H9 (cell line): ENCODE data around the gene PRKCA. TPM values are rescaled to one million over a fixed set of nuclear protein-coding genes. Genes with fewer than 3 reads are reported as not detected.

ENCODE experiments used
- DNase-seq: peaks from one replicate; pipeline ENCODE4 v3.0.0-alpha.2; 2017
- H2AFZ ChIP-seq: one replicate; pipeline ENCODE4 v1.6.1; 2013; ENCODE audit warnings: mild to moderate bottlenecking, low read length, control low read depth, moderate library complexity
- H2AK5ac ChIP-seq: 2 replicates; pipeline ENCODE4 v1.6.1; 2013; ENCODE audit warnings: low read length, control low read depth, mixed read lengths; ENCODE audit not compliant: insufficient read length
- H2BK120ac ChIP-seq: one replicate; pipeline ENCODE4 v1.6.1; 2013; ENCODE audit warnings: low read depth, mild to moderate bottlenecking, low read length, control low read depth, inconsistent platforms; ENCODE audit not compliant: poor library complexity, severe bottlenecking
- H2BK12ac ChIP-seq: 2 replicates; pipeline ENCODE4 v1.6.1; 2013; ENCODE audit warnings: low read length, control low read depth, mixed read lengths, low read depth; ENCODE audit not compliant: insufficient read length
- H2BK15ac ChIP-seq: 2 replicates; pipeline ENCODE4 v1.6.1; 2013; ENCODE audit warnings: low read depth, low read length, control low read depth
- H2BK20ac ChIP-seq: one replicate; pipeline ENCODE4 v1.6.1; 2013; ENCODE audit warnings: low read depth, mild to moderate bottlenecking, low read length, control low read depth, inconsistent platforms; ENCODE audit not compliant: poor library complexity, severe bottlenecking
- H2BK5ac ChIP-seq: 2 replicates; pipeline ENCODE4 v1.6.1; 2013; ENCODE audit warnings: low read length, control low read depth, mixed read lengths; ENCODE audit not compliant: insufficient read length
- H3K14ac ChIP-seq: 2 replicates; pipeline ENCODE4 v1.6.1; 2013; ENCODE audit warnings: low read length, control low read depth; ENCODE audit not compliant: insufficient read depth
- H3K18ac ChIP-seq: 2 replicates; pipeline ENCODE4 v1.6.1; 2013; ENCODE audit warnings: low read depth, mild to moderate bottlenecking, mixed read lengths, low read length, control low read depth; ENCODE audit not compliant: insufficient read length
- H3K23ac ChIP-seq: 2 replicates; pipeline ENCODE4 v1.6.1; 2013; ENCODE audit warnings: low read length, control low read depth, mixed read lengths, low read depth; ENCODE audit not compliant: insufficient read length
- H3K23me2 ChIP-seq: 2 replicates; pipeline ENCODE4 v1.6.1; 2013; ENCODE audit warnings: low read depth, mild to moderate bottlenecking, mixed read lengths, low read length, control low read depth; ENCODE audit not compliant: insufficient read length, poor library complexity, severe bottlenecking
- H3K27ac ChIP-seq: 2 replicates; pipeline ENCODE4 v1.5.1; 2013; ENCODE audit warnings: low read length, control low read depth, mixed read lengths, low read depth; ENCODE audit not compliant: insufficient read length
- H3K27me3 ChIP-seq: 2 replicates; pipeline ENCODE4 v1.6.1; 2013; ENCODE audit warnings: low read length, control low read depth, inconsistent platforms; ENCODE audit not compliant: insufficient read depth
- H3K4ac ChIP-seq: 2 replicates; pipeline ENCODE4 v1.6.1; 2013; ENCODE audit warnings: low read depth, mild to moderate bottlenecking, control low read depth, inconsistent platforms, low read length, moderate library complexity
- H3K4me1 ChIP-seq: 2 replicates; pipeline ENCODE4 v1.6.1; 2013; ENCODE audit warnings: low read length, control low read depth, inconsistent platforms; ENCODE audit not compliant: insufficient read depth
- H3K4me2 ChIP-seq: 2 replicates; pipeline ENCODE4 v1.6.1; 2013; ENCODE audit warnings: low read length, control low read depth, mixed read lengths; ENCODE audit not compliant: insufficient read length, insufficient read depth
- H3K56ac ChIP-seq: 2 replicates; pipeline ENCODE4 v1.6.1; 2013; ENCODE audit warnings: low read depth, mild to moderate bottlenecking, mixed read lengths, low read length, control low read depth; ENCODE audit not compliant: insufficient read length
- H3K79me1 ChIP-seq: 2 replicates; pipeline ENCODE4 v1.6.1; 2013; ENCODE audit warnings: low read depth, mild to moderate bottlenecking, moderate library complexity, low read length, control low read depth, inconsistent platforms; ENCODE audit not compliant: insufficient read depth, poor library complexity, severe bottlenecking
- H3K79me2 ChIP-seq: 2 replicates; pipeline ENCODE4 v1.6.1; 2013; ENCODE audit warnings: low read length, control low read depth, inconsistent platforms; ENCODE audit not compliant: insufficient read depth
- H3K9ac ChIP-seq: 2 replicates; pipeline ENCODE4 v1.6.1; 2013; ENCODE audit warnings: low read length, control low read depth, mixed read lengths; ENCODE audit not compliant: insufficient read length; ENCODE audit errors: extremely low read depth
- H3K9me3 ChIP-seq: one replicate; pipeline ENCODE4 v1.6.1; 2013; ENCODE audit warnings: low read depth, low read length, inconsistent platforms; ENCODE audit not compliant: control insufficient read depth
- H3T11ph ChIP-seq: one replicate; pipeline ENCODE4 v1.6.1; 2013; ENCODE audit warnings: mild to moderate bottlenecking, low read length, control low read depth, inconsistent platforms
- H4K20me1 ChIP-seq: one replicate; pipeline ENCODE4 v1.6.1; 2013; ENCODE audit not compliant: control insufficient read depth, insufficient read length, insufficient read depth
- H4K5ac ChIP-seq: 2 replicates; pipeline ENCODE4 v1.6.1; 2013; ENCODE audit warnings: low read depth, mild to moderate bottlenecking, mixed read lengths, low read length, control low read depth; ENCODE audit not compliant: insufficient read length
- H4K8ac ChIP-seq: replicated peaks from 2 replicates; pipeline ENCODE4 v1.6.1; 2013; ENCODE audit warnings: low read length, control low read depth, mixed read lengths, low read depth; ENCODE audit not compliant: insufficient read length
- H4K91ac ChIP-seq: 2 replicates; pipeline ENCODE4 v1.6.1; 2013; ENCODE audit warnings: low read depth, mild to moderate bottlenecking, moderate library complexity, mixed read lengths, low read length, control low read depth; ENCODE audit not compliant: insufficient read length
- H3K27ac Mint-ChIP-seq, 3 experiments: 2 replicates in 2 of 3; 3 replicates in 1 of 3; pipeline ENCODE4 v1.8.0; 2020 to 2021; ENCODE audit warnings: mixed read lengths in 3 of 3, mild to moderate bottlenecking in 1 of 3, moderate library complexity in 1 of 3
- H3K27me3 Mint-ChIP-seq: 2 replicates; pipeline ENCODE4 v1.8.0; 2021; ENCODE audit warnings: low read depth, mild to moderate bottlenecking, moderate library complexity, mixed read lengths
- H3K36me3 Mint-ChIP-seq, 3 experiments: 2 replicates in 2 of 3; 3 replicates in 1 of 3; pipeline ENCODE4 v1.8.0; 2020 to 2021; ENCODE audit warnings: low read depth in 3 of 3, mixed read lengths in 3 of 3; ENCODE audit not compliant: insufficient read depth in 1 of 3
- H3K4me1 Mint-ChIP-seq, 2 experiments: 2 replicates each; pipeline ENCODE4 v1.8.0; 2020; ENCODE audit warnings: mixed read lengths in 2 of 2
- H3K4me3 Mint-ChIP-seq, 2 experiments: 2 replicates in 1 of 2; 3 replicates in 1 of 2; pipeline ENCODE4 v1.8.0; 2020 to 2021; ENCODE audit warnings: mild to moderate bottlenecking in 2 of 2, mixed read lengths in 2 of 2, moderate library complexity in 1 of 2
- H3K9me3 Mint-ChIP-seq, 2 experiments: 2 replicates in 1 of 2; 3 replicates in 1 of 2; pipeline ENCODE4 v1.8.0; 2020; ENCODE audit warnings: mild to moderate bottlenecking in 2 of 2, mixed read lengths in 2 of 2, moderate library complexity in 1 of 2
- CTCF ChIP-seq: fragments of 200-600 bp; sonication (generic); conservative IDR thresholded peaks from 3 replicates; pipeline ENCODE4 v1.8.0; 2021; ENCODE audit warnings: antibody characterized with exemption, mild to moderate bottlenecking
- WGBS: extraction: QIAGEN DNeasy Blood & Tissue Kit; methylation state at CpG from one replicate; pipeline ENCODE4 v1.1.7; 2013; ENCODE audit warnings: missing lambda C conversion rate, low lambda C conversion rate, mixed read lengths; ENCODE audit not compliant: insufficient read length; ENCODE audit errors: extremely low coverage; 5-methylcytosine and 5-hydroxymethylcytosine counted together
- total RNA-seq: library from RNA; stranded (reverse); gene quantifications from 2 replicates; pipeline ENCODE4 v1.2.1, GENCODE V29; 2021

Gene PRKCA
- total RNA-seq, 1 experiment from 2014 or later = 10.5 TPM

- no peak overlapping the region for H2AK5ac ChIP-seq
- no peaks in the 10 kb centered on the region for H4K20me1 ChIP-seq
- no peak for DNase-seq
- H3K4ac ChIP-seq = no peak overlapping the region
- no peak overlapping the region for H2BK15ac ChIP-seq
- H3K23me2 ChIP-seq = no peaks in the 10 kb centered on the region
- Mint-ChIP-seq H3K27ac (peak overlapping the region in 2 of 3 experiments; percentile 42 to 58; a peak in 2 of 7 replicates), H3K4me3 (no peak overlapping the region), H3K9me3 (no peaks in the 10 kb centered on the region), H3K27me3 (no peaks in the 10 kb centered on the region), H3K36me3 (no peaks in the 10 kb centered on the region), H3K4me1 (peaks cover 12 to 13% of the 10 kb centered on the region in 2 experiments)
- no peak overlapping the region for H2BK5ac ChIP-seq
- no peak overlapping the region for H3K23ac ChIP-seq
- no peak overlapping the region for H3T11ph ChIP-seq
- no peak overlapping the region for H2BK20ac ChIP-seq
- WGBS = no CpG with 5 or more reads among the region's 10 CpGs
- no peaks in the 10 kb centered on the region for H3K9me3 ChIP-seq
- no peak overlapping the region for H3K18ac ChIP-seq
- no peak overlapping the region for H2BK12ac ChIP-seq
- no peak overlapping the region for H4K5ac ChIP-seq
- H3K4me2 ChIP-seq = no peak overlapping the region
- no peaks in the 10 kb centered on the region for H3K79me1 ChIP-seq
- no peak overlapping the region for H4K8ac ChIP-seq
- no peaks in the 10 kb centered on the region for H3K27me3 ChIP-seq
- no peak for TF ChIP-seq CTCF
- no peak overlapping the region for H3K27ac ChIP-seq
- no peak overlapping the region for H2AFZ ChIP-seq
- H3K9ac ChIP-seq = no peak overlapping the region
- H3K79me2 ChIP-seq = peaks cover 2% of the 10 kb centered on the region; the same call in 1 of the 2 replicates
- H3K14ac ChIP-seq = no peak overlapping the region
- no peak overlapping the region for H3K56ac ChIP-seq
- H4K91ac ChIP-seq = no peak overlapping the region
- H3K4me1 ChIP-seq = no peaks in the 10 kb centered on the region
- no peak overlapping the region for H2BK120ac ChIP-seq
Measured at GRCh38 chr17:66507982-66508760, 205.8 kb downstream of the PRKCA start.
